NCI-H1048 (cell line): Measurements from ENCODE around the gene ST6GAL1.
"Not testable (repeated sequence)": the region's sequence is repeated elsewhere in the genome, so short reads cannot be mapped to it uniquely, and the experiment has no call there.

Source experiments
- DNase-seq: peaks from one replicate; lab custom pipeline; 2025; lab: John Stamatoyannopoulos, UW

ST6GAL1 gene

GRCh38 chr3:187021748-187022402 is 91.5 kb downstream of the ST6GAL1 start:
- no peak for DNase-seq

GRCh38 chr3:187022403-187023029 is 92.2 kb downstream of the ST6GAL1 start:
- no peak for DNase-seq

GRCh38 chr3:187023340-187023739 is 93.0 kb downstream of the ST6GAL1 start:
- DNase-seq, result not testable (repeated sequence)

- no peak for DNase-seq
Measured at GRCh38 chr3:187024536-187025226, 94.4 kb downstream of the ST6GAL1 start.

GRCh38 chr3:187025254-187025655 is 94.9 kb downstream of the ST6GAL1 start:
- no peak for DNase-seq

GRCh38 chr3:187025656-187026316 is 95.5 kb downstream of the ST6GAL1 start:
- DNase-seq, result no peak

- DNase-seq, result no peak
Measured at GRCh38 chr3:187026317-187026670, 96.0 kb downstream of the ST6GAL1 start.

- no peak for DNase-seq
Measured at GRCh38 chr3:187027531-187028278, 97.4 kb downstream of the ST6GAL1 start.

GRCh38 chr3:187031934-187032333 is 101.6 kb downstream of the ST6GAL1 start:
- no peak for DNase-seq

- DNase-seq, result no peak
Measured at GRCh38 chr3:187036394-187036793, 106.1 kb downstream of the ST6GAL1 start.

- no peak for DNase-seq
Measured at GRCh38 chr3:187039100-187039722, 108.9 kb downstream of the ST6GAL1 start.

- no peak for DNase-seq
Measured at GRCh38 chr3:187039723-187040414, 109.5 kb downstream of the ST6GAL1 start.

GRCh38 chr3:187040516-187041361 is 110.4 kb downstream of the ST6GAL1 start:
- DNase-seq, result no peak

- no peak for DNase-seq
Measured at GRCh38 chr3:187041362-187042307, 111.3 kb downstream of the ST6GAL1 start.

GRCh38 chr3:187042346-187042745 is 112.0 kb downstream of the ST6GAL1 start:
- no peak for DNase-seq

GRCh38 chr3:187042874-187043458 is 112.6 kb downstream of the ST6GAL1 start:
- DNase-seq, result no peak

GRCh38 chr3:187044206-187044605 is 113.9 kb downstream of the ST6GAL1 start:
- DNase-seq, result no peak

- no peak for DNase-seq
Measured at GRCh38 chr3:187044867-187045552, 114.7 kb downstream of the ST6GAL1 start.
